ENCODE measurements around the gene AUTS2.
"Not testable (repeated sequence)": the region's sequence is repeated elsewhere in the genome, so short reads cannot be mapped to it uniquely, and the experiment has no call there.

AUTS2 gene

DNA sequence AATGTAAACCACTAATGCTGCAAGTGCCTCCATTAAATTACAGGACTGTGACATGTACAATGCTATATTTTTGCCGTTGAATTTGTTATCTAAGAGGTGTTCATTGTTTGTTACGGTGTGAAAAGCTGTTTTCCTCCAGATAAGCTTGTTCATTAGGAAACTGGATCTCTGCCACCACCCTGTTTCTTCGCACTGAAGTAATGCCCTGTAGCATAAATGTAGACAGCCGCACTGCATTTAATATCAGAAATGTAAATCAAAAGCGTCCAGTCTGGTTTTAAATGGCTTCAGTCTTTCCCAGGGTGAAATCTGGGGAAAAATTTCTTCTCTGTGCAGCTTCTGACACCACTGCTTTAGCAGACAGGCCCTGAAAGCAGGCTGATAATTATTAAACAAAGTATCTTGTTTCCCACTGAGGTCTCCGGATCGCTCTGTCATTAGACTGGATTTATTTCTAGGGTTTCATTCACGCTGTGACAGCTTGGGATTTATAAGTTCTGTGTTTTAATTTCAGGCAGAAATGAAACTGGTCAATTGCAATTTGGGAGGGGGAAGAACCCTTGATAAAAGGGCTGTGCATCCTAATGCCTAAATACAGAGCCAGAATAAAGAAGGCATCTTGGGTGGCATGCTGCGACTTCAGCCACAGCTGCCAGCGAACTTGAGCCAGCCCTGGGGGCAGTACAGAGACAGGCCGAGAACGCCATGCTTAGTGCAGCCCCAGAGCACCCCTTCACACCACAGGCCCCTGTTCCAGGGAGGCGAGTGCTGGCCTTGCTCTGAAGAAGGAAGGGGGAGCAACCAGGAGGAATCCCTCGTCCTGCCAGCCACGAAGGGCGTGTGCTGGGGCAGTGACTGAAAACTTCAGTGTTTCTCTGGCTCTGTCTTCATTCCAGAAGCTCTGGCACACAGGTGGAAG lies 985.9 kb downstream of the AUTS2 start:
- DNase-seq (ENCODE audit: low spot score), result no peak

DNA sequence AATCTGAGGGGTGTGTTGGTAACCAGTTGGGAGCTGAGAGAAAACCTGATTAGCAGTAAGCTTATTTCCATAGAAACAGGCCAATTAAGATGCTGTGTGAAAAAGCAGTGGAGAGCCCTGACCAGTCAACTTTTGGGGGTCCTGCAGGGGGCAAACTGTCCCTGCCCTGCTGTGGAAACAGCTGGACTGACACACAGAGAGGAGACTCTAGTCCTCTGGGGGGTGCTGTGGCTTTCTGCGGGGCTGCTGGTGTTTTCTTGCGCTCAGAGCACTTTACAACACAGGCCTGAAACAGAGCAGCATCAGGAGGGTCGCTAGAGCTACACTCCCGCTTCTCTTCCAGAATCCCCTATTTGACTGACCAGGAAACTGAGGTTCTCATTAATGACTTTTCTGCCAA lies 986.8 kb downstream of the AUTS2 start:
- no peak for FAIRE-seq
- no peak for DNase-seq (ENCODE audit: low spot score)

More for the DNA sequence above, 985.9 kb downstream of the AUTS2 start:
- FAIRE-seq, result no peak

DNA sequence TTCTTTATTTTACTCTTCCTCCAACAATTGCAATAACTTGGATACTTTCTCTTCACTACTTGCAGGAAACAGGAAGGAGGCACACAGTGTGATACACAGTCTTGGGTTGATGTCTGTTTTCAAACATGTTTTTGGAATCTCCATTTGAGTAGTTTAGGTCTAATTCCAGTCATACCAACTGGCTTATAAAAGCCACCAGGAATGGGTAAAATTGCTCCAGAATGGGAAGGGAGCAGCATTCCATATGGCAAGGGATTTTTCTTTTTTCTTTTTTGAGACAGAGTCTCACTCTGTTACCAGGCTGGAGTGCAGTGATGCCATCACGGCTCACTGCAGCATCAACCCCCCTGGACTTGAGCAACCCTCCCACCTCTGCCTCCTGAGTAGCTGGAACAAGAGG lies 988.5 kb downstream of the AUTS2 start:
- DNase-seq (ENCODE audit: low spot score), result no peak
- FAIRE-seq, result no peak

DNA sequence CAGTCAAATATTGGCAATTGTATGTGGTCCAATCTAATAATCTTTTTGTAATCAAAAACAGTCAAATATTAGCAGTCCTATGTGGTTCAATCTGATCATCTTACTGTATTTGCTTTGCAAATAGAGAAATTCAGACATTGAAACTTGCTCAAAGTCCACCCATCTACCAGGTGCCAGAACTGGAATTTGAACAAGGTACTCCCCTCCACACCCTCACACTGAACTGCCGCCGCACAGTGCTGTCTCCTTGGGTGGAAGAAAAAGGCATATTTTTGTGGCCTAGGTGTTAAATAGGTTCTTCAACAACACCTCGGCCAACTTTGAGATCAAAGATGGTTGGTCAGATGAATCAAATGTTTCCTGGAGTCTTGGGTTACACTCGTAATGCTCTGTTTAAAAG lies 989.5 kb downstream of the AUTS2 start:
- FAIRE-seq, result no peak
- DNase-seq (ENCODE audit: low spot score), result no peak

DNA sequence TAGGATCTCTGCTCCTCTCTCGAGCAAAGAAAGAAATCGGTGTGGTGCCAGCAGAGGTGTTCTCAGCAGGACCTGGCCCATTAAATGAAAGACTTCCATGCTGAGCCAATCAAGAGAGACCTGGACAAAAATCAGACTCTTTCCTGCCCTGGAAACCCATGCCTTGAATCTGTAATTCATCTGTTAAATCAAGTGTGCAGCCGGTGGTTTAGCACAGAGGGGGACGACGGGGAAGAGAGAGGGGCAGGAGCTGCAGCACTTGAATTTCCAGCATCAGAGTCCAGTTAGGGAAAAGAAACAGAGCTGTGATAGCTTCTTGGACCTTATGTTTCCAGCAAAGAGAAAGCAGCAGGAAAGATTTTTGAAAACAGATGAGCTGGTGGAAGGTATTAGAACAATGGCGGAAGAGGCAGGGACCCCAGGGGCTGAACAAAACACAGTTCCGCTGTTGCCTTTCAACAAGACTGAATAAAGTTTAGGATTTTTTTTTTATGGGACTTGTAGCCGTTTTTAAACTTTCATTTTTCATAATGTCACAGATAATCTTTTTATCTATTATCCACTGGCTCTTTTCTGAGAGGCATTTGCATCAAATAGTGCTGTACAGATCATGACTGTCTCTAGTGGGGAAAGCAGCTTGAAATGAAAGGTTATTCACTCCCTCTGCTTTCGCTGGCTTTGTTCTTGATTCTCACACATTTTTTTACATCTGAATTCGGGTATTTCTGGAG lies 990.1 kb downstream of the AUTS2 start:
- FAIRE-seq (no peak), DNase-seq (ENCODE audit: low spot score) (no peak)

DNA sequence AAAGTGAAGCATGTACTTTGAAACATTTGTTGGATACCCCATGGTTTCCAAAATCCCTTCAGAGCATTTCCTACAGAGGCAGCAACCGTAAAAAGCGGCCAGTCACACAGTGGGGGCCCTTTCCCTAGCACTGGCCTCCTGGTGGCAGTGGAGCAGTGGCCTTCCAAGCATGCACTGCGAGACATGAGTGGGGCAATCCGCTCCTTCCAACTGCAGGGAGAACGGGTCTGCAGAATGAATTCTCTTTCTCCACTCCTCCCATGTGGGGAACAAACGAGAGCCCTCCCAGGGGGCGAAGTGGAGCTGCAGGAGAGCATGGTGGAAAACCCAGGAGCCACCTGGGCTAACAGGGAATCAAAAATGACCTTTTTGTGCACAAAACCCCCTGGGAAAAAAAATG lies 990.7 kb downstream of the AUTS2 start:
- no peak for FAIRE-seq
- DNase-seq (ENCODE audit: low spot score), result no peak

DNA sequence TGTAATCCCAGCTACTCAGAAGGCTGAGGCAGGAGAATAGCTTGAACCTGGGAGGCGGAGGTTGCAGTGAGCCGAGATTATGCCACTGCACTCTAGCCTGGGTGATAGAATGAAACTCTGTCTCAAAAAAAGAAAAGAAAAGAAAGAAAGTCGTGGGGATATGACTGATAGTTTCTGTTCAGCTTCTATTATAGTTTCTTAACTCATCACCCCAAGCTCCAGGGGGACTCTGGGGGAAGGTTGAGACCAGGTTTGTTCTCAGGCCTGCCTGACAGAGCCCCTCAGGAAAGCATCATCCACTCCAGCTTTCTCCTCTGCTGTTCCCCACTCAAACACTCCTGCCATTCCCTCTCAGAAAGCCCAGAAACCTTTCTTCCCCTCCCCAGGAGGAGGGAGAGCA lies 991.3 kb downstream of the AUTS2 start:
- FAIRE-seq (no peak), DNase-seq (ENCODE audit: low spot score) (no peak)

DNA sequence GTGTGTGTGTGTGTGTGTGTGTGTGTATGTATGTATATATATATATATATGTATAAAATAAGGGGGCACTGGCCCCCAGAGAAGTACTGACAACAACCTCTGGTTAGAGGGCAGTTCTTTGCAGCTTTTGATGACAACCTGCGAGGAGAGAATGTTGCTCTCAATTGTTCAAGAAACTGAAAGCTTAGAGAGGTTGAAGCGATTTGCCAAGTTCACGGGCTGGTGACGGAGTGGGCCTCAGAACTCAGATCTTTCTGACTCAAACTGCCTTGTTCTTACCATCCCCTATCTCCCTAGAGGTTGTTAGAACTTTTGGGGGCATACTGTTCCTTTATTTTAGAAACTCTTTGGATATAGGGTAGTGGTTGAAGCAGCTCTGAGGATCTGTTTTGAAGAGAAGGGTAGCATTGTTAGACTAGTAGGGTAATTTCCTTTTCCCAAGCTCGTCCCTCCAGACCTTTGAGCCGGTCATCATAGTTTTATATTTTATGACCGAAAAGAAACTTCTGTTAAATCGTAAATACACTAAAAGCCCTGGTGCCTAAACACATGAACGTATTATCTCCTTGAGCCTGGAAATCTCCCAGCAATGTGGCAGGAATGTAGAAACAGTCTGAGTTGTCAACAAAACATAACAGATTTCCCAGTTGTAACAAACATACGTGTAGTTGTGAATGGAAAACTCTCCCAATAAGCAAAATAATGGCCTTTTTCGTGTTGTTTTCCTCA lies 992.0 kb downstream of the AUTS2 start:
- no peak for FAIRE-seq
- DNase-seq (ENCODE audit: low spot score), result no peak

DNA sequence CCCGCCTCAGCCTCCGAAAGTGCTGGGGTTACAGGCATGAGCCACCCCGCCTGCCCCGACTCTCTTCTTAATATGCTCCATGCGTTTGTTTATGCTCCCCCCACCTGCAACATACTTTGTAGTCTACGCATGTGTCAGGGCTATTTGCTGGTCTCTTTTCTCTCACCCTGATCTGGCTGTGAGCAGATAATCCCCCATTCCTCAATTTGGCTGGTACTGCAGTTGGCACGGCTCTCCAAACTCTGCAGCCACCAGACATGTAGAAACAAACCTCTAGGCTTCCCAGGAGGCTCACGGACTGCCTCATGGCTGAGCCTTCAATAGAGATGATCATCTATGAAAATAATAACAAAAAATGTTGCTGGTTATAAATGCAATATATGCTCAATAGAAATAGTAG lies 993.4 kb downstream of the AUTS2 start:
- FAIRE-seq, result no peak
- no peak for DNase-seq (ENCODE audit: low spot score)

DNA sequence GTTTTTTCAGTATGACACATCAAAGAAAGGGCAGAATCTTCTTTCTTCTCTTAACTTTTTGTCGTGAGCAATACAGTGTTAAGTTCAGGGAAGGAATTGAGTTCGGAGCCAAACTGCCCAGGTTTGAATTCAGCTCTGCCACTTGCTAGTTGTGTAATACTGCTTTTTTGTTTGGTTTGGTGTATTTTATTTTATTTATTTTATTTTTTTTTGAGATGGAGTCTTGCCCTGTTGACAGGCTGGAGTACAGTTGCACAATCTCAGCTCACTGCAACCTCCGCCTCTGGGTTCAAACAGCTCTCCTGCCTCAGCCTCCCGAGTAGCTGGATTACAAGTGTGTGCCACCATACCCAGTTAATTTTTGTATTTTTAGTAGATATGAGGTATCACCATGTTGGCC lies 993.9 kb downstream of the AUTS2 start:
- FAIRE-seq (no peak), DNase-seq (ENCODE audit: low spot score) (no peak)

DNA sequence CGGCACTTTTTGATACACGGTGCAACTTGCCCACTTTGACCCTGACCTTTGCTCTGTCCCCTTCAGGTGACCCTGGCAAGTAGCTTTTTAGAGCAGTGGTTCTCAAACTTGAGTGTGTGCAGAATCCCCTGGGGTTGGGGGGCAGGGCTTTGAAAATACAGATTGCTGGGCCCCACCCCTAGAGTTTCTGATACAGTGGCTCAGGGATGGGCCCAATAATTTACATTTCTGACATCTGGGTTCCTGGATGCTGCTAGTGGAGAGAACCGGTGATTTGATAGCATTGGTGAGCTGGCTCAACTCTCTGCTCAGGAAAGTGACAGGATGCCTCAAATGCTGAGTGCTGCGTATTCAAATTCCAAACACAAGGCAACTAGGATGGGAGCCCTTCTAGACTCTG lies 995.9 kb downstream of the AUTS2 start:
- DNase-seq (ENCODE audit: low spot score), result no peak
- FAIRE-seq, result no peak

DNA sequence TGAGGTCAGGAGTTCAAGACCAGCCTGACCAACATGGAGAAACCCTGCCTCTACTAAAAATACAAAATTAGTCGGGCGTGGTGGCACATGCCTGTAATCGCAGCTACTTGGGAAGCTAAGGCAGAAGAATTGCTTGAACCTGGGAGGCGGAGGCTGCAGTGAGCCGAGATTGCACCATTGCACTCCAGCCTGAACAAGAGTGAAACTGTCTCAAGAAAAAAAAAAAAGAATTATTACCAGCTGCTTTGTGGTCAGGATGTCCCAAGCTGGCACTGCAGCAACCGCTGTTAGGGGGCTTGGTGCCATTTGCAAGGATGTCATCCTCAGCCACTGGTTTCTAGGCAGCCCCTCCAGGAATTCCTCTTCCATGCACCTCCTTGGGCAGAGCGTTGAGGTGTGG lies 996.6 kb downstream of the AUTS2 start:
- not testable (repeated sequence) for DNase-seq (ENCODE audit: low spot score); FAIRE-seq

DNA sequence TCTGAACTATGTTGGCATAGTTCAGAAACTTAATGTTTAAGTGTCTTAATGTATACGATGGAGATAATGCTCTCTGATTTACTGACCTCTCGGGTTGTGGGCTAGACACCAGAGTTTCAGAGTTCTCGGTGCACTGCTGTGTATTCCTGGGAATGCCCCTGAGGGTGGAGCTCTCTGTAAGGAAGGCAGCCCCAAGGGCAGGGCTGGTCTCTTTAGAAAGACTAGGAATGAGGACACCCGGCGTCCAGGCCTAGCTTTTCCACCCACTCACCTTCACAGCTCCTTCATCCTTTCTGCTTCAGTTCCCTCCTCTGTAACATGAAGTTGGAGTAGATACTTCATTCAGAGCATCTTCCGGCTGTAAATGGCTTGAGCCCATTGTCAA lies 997.1 kb downstream of the AUTS2 start:
- FAIRE-seq (no peak), DNase-seq (ENCODE audit: low spot score) (no peak)

DNA sequence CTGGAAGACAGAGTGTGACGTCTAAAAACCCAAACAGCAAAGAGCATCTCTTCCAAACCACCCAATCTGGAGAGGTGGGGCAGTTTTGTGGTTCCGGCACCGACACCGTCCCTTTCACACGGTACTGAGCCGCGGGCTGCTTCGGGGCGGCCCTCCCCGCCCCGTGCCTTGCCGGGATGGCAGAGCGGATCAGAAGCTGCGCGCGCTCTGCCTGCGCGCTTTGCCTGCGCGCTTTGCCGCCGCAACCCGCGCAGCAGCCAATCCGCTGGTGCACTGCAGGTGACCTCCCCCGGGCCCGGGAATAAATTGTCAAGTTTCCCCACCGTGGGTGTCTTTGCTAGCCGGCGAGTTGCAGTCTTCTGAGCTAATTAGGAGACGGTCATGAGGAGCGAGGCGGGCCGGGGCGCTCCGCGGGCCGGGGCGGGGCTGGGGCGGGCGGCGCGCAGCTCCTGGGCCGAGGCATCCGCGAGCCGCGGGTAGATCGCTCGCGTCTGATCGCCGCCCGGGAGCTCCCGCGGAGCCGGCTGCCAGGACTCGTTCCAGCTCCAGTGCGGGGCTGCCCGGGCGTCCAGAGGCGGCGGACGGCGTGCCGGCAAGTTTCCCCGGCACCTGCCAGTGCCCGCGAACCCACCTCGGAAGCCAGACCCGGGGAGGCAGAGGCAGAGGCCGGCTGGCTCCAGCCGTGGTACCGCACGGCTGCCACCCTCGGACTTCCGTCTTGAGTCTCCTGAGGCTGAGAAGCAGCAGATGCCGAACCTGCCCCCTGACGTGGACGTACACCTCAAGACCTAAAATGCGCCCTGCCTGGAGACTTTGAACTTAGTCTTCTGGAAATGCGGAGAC lies 997.7 kb downstream of the AUTS2 start:
- no peak for DNase-seq (ENCODE audit: low spot score)

DNA sequence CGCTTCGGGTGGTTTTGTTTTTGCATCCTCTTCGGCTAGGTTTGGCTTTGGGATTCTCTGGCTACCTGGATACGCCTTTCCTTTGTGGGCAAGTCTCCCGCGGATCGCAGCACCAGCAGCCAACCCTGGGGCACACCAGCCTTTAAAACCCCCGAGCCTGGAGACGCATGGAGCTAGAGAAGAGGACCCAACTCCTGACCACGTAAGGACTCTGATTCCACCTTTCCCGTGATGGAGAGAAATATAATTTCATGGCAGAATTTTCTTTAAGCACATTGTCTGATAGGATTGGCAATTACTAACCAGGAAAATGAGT lies 998.3 kb downstream of the AUTS2 start:
- DNase-seq (ENCODE audit: low spot score), result no peak
- no peak for FAIRE-seq

More for the DNA sequence above, 997.7 kb downstream of the AUTS2 start:
- no peak for FAIRE-seq

DNA sequence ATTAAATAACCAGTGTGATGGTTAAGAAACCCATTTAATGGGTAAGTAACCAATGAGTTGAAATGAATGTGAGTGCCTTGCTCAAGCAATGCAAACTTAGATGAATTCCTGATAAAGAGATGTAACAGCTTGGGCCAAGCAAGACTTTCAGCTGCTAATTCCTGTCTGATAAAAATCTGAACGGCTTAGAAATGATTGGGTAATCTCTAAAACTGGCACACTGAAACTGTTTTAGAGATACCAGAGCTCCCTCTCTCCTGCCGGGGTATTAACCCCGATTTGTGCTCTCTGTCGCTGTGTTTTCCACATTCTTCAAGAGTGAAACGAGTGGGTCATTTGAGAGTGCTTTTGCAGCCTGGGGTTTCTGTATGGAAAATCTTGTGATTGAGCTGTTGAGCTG lies 998.8 kb downstream of the AUTS2 start:
- FAIRE-seq, result no peak
- DNase-seq (ENCODE audit: low spot score), result no peak

DNA sequence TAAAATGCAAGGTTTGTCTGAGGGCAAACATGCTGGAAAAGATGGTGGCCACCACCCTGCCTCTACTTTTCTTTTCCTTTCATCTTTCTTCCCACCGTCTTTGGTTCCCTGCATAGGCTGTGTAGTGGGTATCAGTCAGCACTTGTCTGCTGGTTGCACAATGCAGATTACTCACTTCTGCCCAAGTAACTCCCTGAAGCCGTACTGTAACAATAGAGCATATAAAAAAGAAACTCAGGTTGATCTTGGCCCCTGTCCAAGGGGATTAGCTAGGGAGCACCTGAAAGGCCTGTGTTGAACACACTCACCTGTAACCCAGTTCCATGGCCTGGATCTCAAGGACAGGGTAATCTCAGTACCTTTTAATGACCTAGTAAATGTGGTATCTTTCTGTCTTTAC lies 1000.7 kb downstream of the AUTS2 start:
- no peak for FAIRE-seq
- no peak for DNase-seq (ENCODE audit: low spot score)

DNA sequence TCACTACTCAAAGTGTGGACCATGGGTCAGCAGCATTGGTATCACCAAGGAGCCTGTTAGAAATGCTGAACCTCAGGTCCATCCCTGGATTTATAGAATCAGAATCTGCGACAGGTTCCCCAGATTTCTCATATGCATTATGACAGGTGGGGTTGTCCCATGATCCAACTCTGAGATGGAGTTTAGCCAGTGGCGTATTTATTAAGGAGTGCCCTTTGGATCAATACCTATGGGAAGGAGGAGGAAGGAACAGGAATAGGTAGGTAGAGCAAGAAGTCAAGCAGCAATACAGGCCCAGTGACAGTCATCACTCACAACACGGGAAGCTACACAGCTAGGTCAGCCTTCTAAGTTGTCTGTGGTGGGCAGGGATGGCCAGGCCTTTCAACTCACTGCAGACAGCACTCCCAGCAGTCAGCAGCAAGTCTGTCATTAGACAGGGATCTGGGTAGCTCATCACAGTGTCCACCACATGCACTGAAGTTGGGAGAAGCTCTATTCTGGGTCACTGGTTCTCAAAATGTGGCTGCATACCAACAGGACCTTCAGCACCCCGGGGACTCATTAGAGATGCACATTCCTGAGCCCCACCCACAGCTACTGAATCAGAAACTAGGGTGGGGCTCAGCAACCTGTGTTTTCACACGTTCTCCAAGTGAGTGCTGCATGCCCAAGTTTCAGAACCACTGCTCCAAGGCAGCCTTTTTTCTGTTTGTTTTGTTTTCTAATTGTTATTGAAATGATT lies 1001.3 kb downstream of the AUTS2 start:
- DNase-seq (ENCODE audit: low spot score) (no peak), FAIRE-seq (no peak)

DNA sequence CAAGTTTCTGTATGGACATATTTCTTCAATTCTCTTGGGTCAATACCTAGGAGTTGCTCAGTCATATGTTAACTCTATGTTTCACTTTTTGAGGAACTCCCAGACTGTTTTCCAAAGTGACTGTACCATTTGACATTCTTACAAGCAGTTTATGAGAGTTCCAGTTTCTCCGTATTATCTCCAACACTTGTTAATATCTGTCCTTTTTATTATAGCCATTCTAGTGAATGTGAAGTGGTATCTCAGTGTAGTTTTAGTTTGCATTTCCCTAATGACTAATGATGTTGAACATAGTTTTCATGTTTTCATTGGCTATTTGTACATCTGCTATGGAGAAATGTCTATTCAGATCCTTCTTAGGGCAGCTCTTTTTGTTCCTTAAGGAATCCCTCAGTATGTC lies 1002.7 kb downstream of the AUTS2 start:
- FAIRE-seq (no peak), DNase-seq (ENCODE audit: low spot score) (no peak)

DNA sequence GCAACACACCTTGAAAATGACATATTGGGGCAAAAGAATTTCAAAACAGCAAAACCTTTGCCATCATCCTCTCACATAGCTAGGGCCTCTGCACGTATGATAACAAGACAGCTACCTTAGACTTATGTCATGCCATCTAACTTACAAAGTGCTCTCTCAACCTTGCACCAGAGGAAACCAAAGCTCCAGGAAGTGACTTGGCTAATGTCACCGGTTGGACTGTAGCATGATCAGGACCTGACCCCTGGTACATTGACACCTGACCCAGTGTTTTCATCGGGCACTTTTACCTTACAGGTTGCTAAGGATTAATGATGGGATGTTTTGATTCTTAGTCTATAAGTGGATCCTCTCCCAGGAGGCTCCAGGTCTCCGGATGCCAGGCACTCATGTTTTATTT lies 1003.8 kb downstream of the AUTS2 start:
- FAIRE-seq, result no peak
- DNase-seq (ENCODE audit: low spot score), result no peak

DNA sequence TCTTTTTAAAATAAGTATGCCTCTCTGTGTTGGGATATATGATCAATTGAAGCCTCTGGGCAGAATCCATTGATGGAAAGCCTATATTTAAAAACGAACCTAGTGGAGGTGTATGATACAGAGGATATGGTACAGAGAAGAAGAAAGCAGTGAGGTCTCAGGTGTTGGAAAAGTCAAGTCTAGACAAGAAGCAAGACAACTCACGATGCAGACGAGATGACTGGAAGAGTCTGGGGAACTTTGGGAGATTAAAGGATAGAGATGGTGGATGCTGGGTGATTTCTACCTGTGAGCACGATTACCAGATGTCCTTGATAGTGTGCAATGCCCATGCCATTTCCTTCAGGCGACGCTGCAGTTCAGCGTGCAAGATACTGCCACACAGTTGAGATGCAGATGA lies 1009.0 kb downstream of the AUTS2 start:
- DNase-seq (ENCODE audit: low spot score), result no peak
- no peak for FAIRE-seq
